NCI-H1417 treated with DMSO at 0.1 percent for 48 hours (cell line): ENCODE results near the gene UQCC2.
A peak's percentile ranks its signal among the peaks of the same experiment; 100 is the strongest.

Experiments
- DNase-seq: peaks from one replicate; lab custom pipeline; 2025; lab: John Stamatoyannopoulos, UW

Gene UQCC2

DNA sequence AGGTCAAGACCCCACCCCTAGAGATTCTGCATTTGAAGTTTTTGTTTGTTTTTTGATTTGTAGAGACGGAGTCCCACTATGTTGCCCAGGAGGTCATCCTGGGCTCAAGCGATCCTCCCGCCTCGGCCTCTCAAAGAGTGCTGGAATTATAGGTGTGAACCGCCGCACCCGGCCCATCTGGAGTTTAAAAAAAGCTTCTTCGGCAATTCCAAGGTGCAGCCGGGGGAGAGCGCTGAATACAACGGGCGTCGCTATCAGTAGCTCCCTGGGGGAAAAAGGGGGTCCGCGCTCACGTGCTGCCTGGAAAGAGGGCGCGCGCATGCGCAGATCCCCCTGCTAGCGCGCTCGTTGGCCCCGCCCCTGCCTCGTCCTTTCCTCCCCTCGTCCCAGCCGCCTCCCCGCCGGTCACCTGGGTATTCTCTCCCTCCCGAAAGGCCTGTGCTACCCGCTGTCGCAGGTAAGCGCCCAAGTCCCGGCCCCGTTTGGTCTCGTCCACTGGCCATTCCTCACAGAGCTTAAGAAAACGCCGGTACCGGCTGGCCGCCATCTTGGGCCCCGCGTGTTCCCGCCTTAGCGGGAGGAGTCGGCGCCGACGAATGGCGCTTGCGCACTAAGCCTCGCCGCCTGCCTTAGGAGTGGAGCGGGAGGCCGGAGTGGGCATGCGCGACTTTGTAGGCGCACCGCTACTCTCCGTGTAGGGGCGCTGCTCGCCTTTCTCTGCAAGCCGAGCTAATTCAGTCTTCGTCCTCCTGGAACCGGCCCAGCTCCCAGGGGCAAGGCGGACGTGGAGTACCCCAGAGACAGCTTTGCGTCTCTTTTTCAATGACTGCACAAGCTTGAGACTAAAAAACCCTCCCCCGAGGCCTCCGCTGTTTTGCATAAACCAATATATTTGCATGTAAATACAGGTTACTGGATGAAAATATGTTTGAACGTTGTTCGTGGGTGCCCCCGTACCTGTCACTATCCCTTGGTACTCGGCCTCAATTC, at the start of gene UQCC2:
Gene UQCC2 (minus strand): TSS at position 561 of the 990 bp plus-strand sequence. CDS start 14 bp downstream, at position 547.
- DNase-seq = peak; percentile 77

DNA sequence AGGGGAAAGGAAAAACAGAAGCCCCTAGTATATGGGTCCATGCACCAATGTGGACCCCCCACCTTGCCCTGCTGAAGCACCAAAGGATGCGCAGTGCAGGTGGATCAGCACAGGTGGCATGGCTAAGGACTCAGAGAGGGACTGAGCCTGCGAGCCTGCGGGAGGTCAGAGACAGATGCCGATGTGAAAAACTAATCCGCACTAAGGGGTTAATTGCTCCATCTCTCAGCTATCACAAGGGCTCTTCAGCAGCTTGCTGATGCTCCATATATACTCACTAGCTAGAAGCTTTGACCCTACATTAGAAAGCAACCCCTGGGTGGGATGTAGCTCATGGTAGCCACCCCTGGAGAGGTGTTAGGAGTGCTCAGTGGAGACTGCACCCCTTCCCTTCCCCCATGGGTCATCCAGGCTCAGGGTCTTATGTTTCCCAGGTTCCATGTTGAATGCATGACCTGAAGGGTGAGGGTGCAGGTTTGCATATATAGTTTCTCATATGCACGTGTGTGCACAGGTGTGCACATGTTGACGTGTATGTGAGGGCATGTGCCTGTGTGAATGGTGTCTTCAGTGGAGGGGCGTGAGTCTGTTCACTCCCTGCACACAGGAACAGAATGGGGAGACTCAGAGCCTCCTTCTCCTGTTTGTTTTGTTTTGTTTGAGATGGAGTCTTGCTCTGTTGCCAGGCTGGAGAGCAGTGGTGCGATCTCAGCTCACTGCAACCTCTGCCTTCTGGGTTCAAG, 48.6 kb upstream of the UQCC2 start:
- no peak for DNase-seq

DNA sequence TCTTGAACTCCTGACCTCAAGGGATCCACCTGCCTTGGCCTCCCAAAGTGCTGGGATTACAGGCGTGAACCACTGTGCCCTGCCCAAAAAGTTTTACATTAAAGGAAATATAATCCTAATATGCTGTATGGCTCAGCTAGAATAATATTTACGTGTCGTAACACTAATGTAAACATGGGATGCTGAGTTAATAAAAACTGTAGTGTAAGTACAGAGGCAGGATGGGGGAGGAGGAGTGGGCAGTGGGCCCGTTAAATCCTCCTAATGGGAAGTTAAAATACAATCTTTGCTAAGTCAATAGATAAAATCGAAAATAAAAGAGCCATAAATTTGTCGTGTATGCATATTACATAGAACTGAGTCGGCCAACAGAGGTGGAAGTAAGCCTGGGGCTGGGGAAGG, 47.3 kb upstream of the UQCC2 start:
- DNase-seq = no peak

DNA sequence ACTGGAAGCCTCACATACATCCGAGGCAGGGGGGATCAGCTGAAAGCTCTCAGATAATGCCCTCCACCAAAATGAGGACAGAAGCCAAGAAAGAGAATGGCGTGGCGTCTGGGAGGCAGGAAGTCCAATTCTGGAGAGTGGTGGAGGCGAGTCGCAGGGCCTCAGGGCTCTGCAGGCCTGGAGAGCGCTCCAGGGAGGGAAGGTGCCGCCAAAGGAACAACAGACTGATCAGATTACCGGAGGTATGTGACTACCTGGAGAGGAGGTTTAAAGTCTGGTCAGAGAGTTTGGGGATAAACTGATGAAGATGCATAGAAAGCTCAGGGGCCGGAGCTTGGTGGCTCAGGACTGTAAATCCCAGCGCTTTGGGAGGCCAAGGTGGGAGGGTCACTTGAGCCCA, 46.4 kb upstream of the UQCC2 start:
- DNase-seq = no peak

DNA sequence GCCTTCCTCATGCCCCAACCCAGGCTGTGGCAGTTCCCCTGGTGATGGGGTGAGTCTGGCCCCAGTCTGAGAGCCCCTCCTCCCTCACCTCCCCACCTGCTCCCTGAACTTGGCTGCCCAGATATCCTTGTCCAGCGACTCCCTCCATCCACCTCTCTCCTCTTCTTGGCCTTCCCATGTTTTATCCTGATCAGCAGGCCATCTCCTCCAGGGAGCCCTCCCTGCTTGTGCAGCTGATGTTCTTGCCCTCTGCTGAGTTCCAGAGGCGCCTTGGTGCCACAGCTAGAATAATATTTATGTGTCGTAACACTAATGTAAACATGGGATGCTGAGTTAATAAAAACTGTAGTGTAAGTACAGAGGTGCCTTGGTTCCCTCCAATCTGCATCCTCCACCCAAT, 45.6 kb upstream of the UQCC2 start:
- no peak for DNase-seq

DNA sequence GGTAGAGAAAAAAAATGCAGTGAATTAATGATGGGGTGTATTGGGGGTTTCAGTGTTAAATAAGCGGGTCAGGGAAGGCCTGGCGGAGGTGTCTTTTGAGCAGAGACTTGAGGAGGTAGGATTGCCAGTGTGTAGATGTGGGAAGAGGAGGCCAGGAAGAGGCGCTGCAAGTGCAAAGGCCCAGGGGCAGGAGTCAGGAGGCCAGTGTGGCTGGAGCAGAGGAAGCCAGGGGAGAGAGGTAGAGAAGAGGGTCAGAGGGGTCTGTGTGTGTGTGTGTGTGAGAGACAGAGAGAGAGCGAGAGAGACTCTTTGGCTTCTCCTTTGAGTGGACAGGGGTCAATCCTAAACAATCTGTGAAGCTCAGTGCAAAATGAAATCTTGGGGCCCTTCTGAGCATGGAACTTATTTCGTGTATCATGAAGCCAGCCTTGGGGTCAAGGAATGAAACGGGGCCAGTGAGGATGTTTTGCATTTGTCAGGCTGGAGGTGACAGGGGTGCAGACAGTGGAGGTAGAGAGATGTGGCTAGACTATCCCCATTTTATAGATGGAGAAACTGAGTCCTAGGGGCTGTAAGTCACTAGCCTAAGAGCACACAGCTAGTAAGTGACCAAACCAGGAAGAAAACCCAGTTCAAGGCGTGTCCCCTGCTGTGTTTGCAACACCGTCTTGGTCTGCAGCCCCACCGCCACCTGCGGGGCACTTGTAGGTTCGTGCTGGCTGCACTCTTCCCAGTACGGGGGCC, 44.9 kb upstream of the UQCC2 start:
- no peak for DNase-seq

DNA sequence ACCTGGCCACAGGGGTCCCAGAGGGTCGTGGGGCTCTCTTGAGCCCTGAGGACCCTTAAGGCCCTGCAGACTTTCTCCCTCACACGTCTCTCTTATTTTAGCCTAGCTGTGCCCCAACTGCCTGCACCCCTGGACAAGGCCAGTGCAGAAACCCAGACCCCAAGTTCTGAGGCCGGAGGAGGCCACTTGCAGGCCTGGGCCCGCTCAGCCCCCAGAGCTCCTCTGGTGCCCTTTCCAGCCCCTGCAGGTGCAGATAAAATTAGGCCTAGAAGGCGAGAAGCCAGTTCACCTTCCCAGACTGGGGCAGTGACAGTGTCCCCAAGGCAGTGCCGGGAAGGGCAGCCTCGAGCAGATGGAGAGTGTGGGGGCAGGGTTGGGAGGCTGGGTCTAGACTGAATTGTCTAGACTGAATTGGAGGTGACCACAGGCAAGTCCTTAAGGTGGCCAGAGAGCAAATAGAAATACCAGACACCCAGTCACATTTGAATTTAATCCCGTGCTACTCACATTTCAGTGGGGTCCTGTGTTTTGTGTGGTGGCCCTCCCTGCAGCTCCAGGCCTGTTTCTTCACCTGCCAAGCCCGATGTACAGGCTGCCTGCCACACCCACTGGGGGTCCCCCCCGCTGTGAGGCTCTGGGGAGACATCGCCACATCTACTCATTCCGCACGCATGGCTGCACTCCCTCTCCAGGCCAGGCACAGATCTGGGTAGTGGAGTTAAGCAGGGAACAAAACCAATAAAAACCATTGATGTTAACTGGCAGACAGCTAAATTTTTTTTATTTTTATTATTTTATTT, 43.8 kb upstream of the UQCC2 start:
- DNase-seq = peak; percentile 25

DNA sequence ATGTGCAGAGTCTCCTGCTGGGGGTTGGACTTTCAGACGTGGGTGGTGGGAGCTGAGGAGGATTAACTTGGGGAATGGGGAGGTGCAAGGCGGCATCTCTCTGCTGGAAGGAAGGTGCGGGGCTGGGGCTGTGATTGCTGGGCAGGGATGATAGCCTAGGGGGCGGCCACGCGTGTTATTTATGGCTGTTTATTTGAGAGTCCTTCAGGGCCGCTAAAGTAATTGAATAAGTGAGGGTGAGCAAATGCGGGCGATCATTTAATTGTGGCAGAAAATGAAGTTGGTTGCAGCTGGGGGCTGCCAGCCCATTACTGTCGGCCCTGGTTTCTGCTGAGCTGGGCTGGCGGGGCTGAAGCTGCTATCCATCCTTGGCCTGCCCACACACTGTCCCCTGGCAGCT, 42.7 kb upstream of the UQCC2 start:
- no peak for DNase-seq

DNA sequence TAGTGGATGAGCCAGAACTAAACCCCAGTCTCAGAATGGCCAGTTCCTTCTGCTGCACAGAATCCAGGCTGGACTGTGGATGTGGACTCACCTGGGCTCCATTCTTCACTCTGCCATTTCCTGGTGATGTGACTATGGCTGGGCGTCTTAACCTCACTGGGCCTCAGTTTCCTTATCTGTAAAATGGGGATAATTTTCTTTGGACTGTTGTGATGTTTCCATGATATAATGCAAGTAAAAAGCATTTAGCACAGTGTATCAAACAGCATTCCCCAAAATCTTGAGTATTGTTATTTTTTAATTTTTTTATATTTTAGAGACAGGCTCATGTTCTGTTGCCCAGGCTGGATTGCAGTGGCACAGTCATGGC, 41.1 kb upstream of the UQCC2 start:
- no peak for DNase-seq

DNA sequence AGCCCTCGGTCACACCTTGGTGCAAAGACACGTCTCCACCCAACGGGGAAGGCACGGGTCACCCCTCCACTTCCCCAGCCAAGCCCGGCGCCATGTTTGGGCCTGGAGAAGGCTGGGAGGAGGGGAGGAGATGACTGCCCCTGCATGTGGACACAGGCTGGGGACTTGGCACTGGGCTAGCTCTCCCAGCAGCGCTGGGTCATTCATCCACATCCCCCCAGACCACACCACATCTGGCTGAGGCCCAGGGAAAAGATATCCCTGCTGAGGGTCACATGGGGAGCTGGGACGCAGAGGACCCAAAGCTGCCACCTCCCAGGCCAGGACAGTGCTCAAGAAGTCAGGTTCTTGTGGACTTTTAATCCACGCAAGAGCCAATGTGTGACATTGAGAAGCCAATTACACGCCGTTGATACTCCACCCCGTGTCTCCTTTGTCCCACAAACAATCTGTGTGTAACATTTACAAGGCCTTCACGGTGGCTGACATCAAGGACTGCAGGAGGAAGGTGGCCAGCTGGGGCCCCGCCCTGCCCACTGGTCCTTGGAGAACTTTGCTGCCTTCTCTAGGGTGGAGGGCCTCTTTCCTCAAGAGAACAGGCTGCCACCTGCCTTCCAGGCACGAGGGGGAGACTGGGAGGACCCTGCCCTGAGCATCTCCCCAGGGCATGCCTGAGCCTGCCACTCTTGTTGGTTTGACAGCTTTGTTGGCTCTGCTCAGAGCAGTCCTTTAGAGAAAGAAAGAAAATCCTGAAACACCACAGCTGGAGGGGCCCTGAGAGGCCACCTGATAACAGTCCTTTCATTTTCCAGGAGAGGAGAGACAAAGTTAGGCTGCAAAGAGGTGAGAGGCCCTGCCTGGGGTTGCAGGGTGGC, 40.5 kb upstream of the UQCC2 start:
- DNase-seq = no peak

DNA sequence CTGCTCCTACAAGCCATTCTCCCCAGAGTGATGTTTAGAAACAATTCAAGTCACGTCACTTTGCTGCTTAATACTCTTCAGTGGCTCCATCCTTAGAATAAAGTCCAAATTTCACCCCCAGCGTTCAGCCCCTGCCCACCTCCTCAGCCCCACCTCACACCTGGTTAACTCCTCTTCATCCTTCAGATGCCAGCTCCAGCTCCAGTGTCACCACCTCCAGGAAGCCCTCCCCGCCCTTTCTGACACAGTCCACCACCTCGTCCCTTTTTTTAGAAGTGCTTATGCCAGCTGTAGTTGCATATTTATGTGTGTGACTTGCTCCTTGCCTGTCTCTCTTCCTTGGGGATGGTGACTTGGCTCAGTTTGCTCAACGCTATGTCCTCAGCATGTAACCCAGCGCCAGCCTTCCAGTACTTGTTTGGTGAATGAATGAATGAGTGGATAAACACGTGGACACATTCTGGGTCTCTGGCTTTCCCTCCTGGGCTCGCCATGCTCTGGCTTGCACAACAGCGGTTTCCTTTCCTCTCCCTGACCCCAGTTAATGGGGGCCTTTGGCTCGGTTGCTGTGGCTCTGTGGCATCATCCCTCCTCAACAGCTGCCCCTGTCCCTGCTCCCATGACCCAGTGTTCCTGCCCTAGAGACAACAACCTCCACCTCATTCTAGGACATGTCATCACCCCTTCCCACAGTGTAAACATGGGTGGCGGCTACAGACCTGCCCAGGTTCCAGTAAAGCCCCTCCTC, 38.9 kb upstream of the UQCC2 start:
- DNase-seq = no peak

DNA sequence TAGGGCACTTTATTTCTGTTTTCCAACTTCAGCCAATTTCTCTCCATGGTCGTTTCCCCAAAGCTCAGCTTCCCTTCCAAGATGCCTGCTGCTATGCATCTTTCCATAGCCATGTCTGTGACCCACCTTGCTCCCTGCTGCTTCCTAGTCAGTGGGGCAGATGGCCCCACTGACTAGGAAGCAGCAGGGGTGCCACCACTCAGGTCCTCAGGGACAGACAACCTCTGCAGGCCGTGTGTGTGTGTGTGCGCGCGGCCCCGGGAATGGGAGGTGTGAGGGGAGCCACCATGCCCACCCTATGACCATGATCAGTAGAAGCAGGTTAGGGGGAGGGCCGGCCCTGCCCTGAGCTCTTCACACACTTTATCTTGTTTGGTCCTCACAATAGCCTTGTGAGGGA, 37.9 kb upstream of the UQCC2 start:
- DNase-seq = no peak

DNA sequence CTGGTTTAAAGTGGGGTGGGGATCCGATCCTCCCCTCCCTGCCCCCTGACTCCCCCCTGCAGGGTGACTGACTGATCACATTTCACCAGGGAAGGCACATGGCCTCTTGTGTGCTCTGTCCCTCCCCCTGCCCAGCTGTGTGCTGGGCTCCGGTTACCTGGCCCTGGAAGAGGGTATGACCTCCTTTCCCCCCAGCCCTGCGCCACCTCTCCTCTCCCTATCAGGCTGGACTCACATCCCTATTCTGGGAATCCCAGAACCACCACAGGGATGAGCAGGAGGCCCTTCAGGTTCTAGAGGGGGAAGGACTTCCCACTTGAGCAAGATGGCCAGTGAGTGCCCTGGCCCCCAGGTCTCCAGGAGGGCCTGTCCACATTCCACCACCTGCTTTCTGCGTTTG, 37.3 kb upstream of the UQCC2 start:
- no peak for DNase-seq

DNA sequence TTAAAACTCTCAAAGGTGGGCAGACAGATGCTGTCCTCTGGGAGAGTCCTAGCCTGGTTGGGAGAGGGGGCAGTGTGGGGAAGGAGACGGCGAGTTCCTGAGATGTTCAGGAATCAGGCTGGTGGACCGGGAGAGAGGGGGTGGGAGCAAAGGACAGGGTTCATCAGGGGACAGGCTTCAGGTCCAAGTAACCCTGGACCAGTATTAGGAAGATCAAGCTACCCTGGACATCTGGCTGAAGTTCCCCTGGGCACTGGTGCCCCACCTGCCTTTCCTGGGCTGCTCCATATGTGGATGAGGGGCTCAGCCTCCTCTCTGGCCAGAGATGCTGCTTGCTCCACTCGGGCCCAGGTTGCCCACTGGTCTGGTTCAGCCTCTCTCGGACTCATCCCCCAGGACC, 36.3 kb upstream of the UQCC2 start:
- no peak for DNase-seq

DNA sequence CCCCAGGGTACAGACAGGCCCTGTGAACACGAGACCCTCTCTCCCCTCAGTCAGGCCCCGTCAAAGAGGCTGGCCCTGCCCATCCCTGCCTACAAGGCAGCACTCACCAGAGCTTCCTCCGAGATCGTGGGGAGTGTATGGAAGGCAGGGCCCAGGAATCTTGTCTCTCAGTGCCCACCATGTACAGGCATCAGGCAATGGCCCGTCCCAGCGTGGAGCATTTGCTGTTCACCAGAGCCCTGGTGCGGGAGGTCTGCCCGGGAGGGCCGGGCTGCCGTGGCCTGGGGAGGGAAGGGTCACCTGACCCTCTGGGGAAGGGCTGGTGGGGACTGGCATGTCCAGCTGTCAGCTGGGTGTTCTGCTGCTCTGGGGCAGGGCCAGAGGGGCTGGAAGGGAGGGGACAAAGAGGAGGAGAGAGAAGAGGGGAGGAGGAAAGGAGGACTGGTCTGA, 35.2 kb upstream of the UQCC2 start, which contains the start of gene IP6K3:
Gene IP6K3 (minus strand): TSS at position 255 of the 450 bp plus-strand sequence. CDS start 11,429 bp downstream, outside the sequence.
- no peak for DNase-seq

DNA sequence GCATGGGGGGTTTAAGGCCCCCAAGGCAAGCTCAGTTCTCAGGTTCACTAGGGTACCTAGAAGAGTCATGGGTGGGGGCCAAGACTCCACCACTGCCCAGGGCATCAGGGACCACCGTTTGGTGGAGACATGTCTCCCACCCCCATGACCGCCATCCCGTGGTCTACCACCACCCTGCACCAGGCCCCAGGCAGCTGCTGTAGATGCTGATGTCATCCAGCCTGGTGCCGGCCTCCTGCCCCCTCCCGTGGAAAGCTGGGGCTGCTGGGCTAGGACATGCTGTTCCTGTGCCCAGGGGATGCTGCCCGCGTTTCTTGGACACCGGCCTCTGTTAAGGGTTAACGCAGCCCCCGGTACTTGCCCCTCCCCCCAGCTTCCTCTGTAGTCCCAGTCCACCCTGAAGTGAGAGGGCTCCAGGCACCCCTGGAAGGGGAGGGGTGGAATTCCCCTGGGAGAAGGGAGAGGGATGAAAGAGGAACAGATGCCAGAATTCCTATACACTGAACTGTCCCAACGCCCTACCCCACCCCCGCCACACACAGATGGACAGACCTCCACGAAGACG, 34.6 kb upstream of the UQCC2 start:
- no peak for DNase-seq

DNA sequence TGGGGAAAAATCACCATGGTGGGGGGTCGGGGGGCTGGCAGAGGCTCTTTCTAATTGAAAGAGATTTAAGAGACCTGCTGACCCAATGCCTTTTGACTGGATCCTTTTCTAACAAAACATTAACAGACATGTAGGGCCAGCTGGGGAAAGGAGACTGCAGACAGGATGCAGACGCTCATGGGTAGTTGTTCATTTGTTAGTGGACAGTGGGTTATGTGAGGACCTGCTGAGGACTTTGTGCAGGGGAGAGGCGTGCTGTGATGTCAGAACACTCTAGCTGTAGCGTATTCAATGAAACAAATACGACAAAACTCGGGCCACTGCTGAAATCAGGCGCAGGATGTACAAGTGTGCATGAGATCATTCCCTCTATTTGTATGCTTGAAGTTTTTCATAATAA, 34.0 kb upstream of the UQCC2 start:
- no peak for DNase-seq

DNA sequence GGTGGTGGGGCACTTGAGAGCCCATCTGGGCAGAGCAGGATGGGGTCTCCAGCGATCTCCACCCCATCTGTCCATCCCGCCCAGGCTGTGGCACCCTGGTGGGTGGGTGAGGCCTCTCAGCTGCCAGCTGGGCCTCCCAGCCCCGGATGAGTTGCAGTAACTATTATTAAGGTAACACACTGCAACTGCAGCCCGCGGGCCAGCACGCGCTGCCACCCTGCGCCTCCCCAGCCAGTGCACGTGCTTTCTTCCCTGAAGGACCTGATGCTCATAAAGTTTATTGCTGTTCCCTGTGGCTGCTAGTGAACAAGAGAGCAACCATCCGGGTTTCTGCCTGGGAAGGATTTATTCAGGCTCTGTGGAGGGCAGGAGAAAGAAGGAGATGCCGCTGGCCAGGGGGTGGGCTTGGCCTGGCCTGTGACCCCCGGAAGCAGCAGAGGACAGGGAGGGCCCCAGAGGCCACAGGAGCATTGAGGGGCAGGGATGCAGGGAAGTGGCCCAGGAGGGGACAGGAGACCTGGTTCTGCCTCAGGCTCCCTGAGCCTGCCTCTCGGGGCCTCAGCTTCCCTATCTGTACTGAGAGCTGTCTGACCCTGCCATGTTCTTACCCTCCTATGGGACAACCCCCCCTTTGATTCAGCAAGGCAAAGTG, 33.5 kb upstream of the UQCC2 start:
- no peak for DNase-seq
